SH-SY5Y (cell line): ENCODE results near the gene SOX4.

ENCODE experiments used
- GATA2 ChIP-seq: IDR thresholded peaks from 2 replicates; pipeline ENCODE4 v1.6.1; 2011; ENCODE audit warnings: mild to moderate bottlenecking, low read depth, low read length
- GATA3 ChIP-seq: IDR thresholded peaks from 2 replicates; pipeline ENCODE4 v1.6.1; 2011; ENCODE audit warnings: low read depth, mild to moderate bottlenecking, low read length, moderate library complexity

DNA sequence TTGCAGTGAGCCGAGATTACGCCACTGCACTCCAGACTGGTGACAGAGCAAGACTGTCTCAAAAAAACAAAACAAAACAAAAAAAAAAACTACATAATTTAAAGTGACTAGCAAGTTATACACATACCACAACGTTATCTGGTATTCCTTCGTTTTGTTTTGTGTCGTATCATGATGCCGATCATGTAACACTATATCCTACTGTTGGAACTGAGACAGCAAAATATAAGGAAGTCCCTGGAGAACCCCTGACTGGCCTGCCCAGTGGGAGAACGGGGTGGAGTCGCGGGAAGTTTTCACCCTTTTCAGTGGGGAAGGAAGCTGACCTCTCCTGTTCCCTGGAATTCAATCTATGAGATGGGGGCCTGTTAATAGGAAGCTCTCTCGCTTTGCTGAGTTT is 15.1 kb downstream of the SOX4 start:
- TF ChIP-seq GATA3 (no peak), GATA2 (no peak)
